Measurements from ENCODE around the gene UBE4B. TPM values are rescaled to one million over a fixed set of nuclear protein-coding genes. Genes with fewer than 3 reads are reported as not detected.

Gene UBE4B
- polyA plus RNA-seq, 2 of the 4 experiments (the other 2 are of a cell fraction), result 13.5 to 15.1 TPM

DNA sequence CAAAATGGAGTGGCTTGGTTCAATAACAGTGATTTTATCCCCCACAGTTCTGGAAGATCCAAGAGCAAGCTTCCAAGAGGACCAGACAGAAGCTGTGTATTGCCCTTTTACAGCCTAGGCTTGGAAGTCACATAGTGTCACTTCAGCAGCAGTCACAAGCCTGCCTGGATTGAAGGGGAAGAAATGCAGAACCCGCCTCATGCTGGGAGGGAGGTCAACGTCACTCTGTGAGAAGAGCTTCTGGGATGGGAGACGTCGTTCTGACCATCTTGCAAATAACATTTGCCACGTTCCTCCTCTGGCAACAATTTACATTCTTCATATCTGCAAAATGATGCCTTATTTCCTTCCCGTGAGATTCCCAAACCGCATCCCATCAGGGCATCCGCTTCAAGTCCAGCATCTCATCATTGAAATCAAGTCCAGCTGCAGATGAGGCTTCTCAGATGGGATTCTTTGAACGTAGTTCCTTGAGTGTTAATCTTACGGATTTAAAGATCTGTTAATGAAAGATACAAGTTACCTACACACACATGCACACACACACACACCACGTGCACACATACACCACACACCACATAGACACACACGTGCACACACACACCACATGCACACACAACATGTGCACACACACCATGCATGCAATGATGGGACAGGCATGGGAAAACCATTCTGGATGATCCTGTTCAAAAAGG, 153.7 kb downstream of the UBE4B start:
- WGBS (ENCODE audit: missing lambda C conversion rate), result 81% methylated on average over 12 of the region's 12 CpGs
- no peak for TF ChIP-seq POLR2AphosphoS2 (conservative IDR thresholded peaks at IDR 0.05; ENCODE audit: low read length)
- no peak for TF ChIP-seq CEBPB (IDR thresholded peaks at IDR 0.05)
- TF ChIP-seq GATA3 (IDR thresholded peaks at IDR 0.05; ENCODE audit: borderline replicate concordance), result no peak
- no peak for TF ChIP-seq POLR2A (IDR thresholded peaks at IDR 0.05; ENCODE audit: low read length)
- TF ChIP-seq TP53 (CRISPR knock-in tag; IDR thresholded peaks at IDR 0.05), result no peak
- TF ChIP-seq CHD2 (IDR thresholded peaks at IDR 0.05; ENCODE audit: low read length, partially characterized antibody), result no peak
- TF ChIP-seq RNF2 (IDR thresholded peaks at IDR 0.05; ENCODE audit: borderline replicate concordance, low read depth), result no peak
- TF ChIP-seq CBX2 (IDR thresholded peaks at IDR 0.05; ENCODE audit: borderline replicate concordance, low read depth), result no peak
- TF ChIP-seq CBX8 (IDR thresholded peaks at IDR 0.05), result no peak
- no peak for TF ChIP-seq MYC (IDR thresholded peaks at IDR 0.05; ENCODE audit: borderline replicate concordance, low read length)
- TF ChIP-seq ZC3H11A (IDR thresholded peaks at IDR 0.05), result no peak
- no peak for TF ChIP-seq RCOR1 (IDR thresholded peaks at IDR 0.05; ENCODE audit: low read depth, low read length)
- no peak for TF ChIP-seq ZSCAN20 (CRISPR knock-in tag; IDR thresholded peaks at IDR 0.05)
- no peak for TF ChIP-seq EHF (CRISPR knock-in tag; IDR thresholded peaks at IDR 0.05)
- TF ChIP-seq ZFP36 (IDR thresholded peaks at IDR 0.05; ENCODE audit: borderline replicate concordance, partially characterized antibody), result no peak
- TF ChIP-seq, protein P1, sequence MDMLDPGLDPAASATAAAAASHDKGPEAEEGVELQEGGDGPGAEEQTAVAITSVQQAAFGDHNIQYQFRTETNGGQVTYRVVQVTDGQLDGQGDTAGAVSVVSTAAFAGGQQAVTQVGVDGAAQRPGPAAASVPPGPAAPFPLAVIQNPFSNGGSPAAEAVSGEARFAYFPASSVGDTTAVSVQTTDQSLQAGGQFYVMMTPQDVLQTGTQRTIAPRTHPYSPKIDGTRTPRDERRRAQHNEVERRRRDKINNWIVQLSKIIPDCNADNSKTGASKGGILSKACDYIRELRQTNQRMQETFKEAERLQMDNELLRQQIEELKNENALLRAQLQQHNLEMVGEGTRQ (IDR thresholded peaks at IDR 0.05), result no peak
- TF ChIP-seq NR3C1 (IDR thresholded peaks at IDR 0.05), result no peak
- TF ChIP-seq FOXS1 (CRISPR knock-in tag; IDR thresholded peaks at IDR 0.05), result no peak
- no peak for TF ChIP-seq RARB (CRISPR knock-in tag; IDR thresholded peaks at IDR 0.05)
- CTCF ChIA-PET, result interaction anchor here (1.8 kb wide), 1 partner anchor 23 kb away, joined by 5 read pairs; no protein-coding TSS in a partner anchor
- no peak overlapping the region for H3K27ac ChIP-seq
- ATAC-seq (no peak), DNase-seq (ENCODE audit: low read depth in 1 of 2, low spot score in 1 of 2) (no peak), FAIRE-seq (no peak)
- no peak overlapping the region for H3K4me3 ChIP-seq
- no peaks in the 10 kb centered on the region for H3K9me3 ChIP-seq
- H3K4me1 ChIP-seq, result no peaks in the 10 kb centered on the region
- no peak overlapping the region for H3K4me2 ChIP-seq
- POLR2A ChIA-PET, result no interaction called here

DNA sequence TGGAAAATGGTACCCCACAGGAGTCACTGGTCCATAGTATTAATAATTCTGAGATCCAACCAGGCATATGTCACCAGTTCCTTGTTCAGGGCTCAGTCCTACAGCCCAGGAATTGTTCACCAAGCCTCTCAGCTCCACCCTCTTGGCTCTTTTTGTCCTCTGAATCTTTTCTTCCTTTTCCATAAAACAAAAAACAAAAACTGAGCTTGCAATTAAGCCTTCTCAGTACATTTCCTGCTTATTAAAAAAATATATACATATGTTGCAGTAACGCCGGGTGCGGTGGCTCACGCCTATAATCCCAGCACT, 154.2 kb downstream of the UBE4B start:
- H3K27ac ChIP-seq, result no peak overlapping the region
- no peaks in the 10 kb centered on the region for H3K4me1 ChIP-seq
- WGBS (ENCODE audit: missing lambda C conversion rate), result 89% methylated on average over 4 of the region's 4 CpGs
- DNase-seq (ENCODE audit: low read depth in 1 of 2, low spot score in 1 of 2) (no peak), ATAC-seq (no peak), FAIRE-seq (no peak)
- H3K9me3 ChIP-seq, result no peaks in the 10 kb centered on the region
- TF ChIP-seq, protein P2, sequence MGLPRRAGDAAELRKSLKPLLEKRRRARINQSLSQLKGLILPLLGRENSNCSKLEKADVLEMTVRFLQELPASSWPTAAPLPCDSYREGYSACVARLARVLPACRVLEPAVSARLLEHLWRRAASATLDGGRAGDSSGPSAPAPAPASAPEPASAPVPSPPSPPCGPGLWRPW (IDR thresholded peaks at IDR 0.05), result no peak
- TF ChIP-seq EP300 (IDR thresholded peaks at IDR 0.05) (no peak), NFE2L2 (conservative IDR thresholded peaks at IDR 0.05; ENCODE audit: low read length) (no peak), HOXB13 (CRISPR knock-in tag; IDR thresholded peaks at IDR 0.05; ENCODE audit: low read depth) (no peak), NPAS2 (CRISPR knock-in tag; IDR thresholded peaks at IDR 0.05; ENCODE audit: borderline replicate concordance) (no peak), FOXS1 (CRISPR knock-in tag; IDR thresholded peaks at IDR 0.05) (no peak), HDAC2 (IDR thresholded peaks at IDR 0.05) (no peak), BHLHE40 (IDR thresholded peaks at IDR 0.05; ENCODE audit: low read depth, low read length) (no peak), RARB (CRISPR knock-in tag; IDR thresholded peaks at IDR 0.05) (no peak), RAD21 (conservative IDR thresholded peaks at IDR 0.05 in 1 of 2, IDR thresholded peaks at IDR 0.05 in 1 of 2) (no peak)
- no peak overlapping the region for H3K4me3 ChIP-seq
- ChIA-PET POLR2A (no interaction called here), CTCF (interaction anchor here (1.8 kb wide), 1 partner anchor 22 kb away, joined by 5 read pairs; no protein-coding TSS in a partner anchor)
- H3K4me2 ChIP-seq, result no peak overlapping the region
